ENCODE data around the gene ZNF280B. TPM values are rescaled to one million over a fixed set of nuclear protein-coding genes. Genes with fewer than 3 reads are reported as not detected.

Gene ZNF280B
- total and polyA plus RNA-seq, 9 of the 15 experiments (the other 6 are each of a cell fraction or from before 2014, with no cell fraction given): 7.7 to 29.9 (median 20.0) TPM

GRCh38 chr22:22460635-22461034 is 47.9 kb downstream of the ZNF280B start (continued):
- TF ChIP-seq, protein P1, sequence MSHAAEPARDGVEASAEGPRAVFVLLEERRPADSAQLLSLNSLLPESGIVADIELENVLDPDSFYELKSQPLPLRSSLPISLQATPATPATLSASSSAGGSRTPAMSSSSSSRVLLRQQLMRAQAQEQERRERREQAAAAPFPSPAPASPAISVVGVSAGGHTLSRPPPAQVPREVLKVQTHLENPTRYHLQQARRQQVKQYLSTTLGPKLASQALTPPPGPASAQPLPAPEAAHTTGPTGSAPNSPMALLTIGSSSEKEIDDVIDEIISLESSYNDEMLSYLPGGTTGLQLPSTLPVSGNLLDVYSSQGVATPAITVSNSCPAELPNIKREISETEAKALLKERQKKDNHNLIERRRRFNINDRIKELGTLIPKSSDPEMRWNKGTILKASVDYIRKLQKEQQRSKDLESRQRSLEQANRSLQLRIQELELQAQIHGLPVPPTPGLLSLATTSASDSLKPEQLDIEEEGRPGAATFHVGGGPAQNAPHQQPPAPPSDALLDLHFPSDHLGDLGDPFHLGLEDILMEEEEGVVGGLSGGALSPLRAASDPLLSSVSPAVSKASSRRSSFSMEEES (CRISPR knock-in tag; IDR thresholded peaks at IDR 0.05): 0 out of 2 replicates have a peak, but pooled peaks have one; percentile 6
- TF ChIP-seq COPS2 (conservative IDR thresholded peaks at IDR 0.05) (no peak), ZKSCAN3 (CRISPR knock-in tag; IDR thresholded peaks at IDR 0.05) (0 out of 2 replicates have a peak, but pooled peaks have one; percentile 27), E2F5 (CRISPR knock-in tag; IDR thresholded peaks at IDR 0.05) (no peak), NFXL1 (CRISPR knock-in tag; IDR thresholded peaks at IDR 0.05) (peak; percentile 79), CAMTA2 (CRISPR knock-in tag; conservative IDR thresholded peaks at IDR 0.05) (no peak), ELK3 (CRISPR knock-in tag; IDR thresholded peaks at IDR 0.05) (0 out of 2 replicates have a peak, but pooled peaks have one; percentile 40), MCM5 (IDR thresholded peaks at IDR 0.05; ENCODE audit: low read depth) (no peak), CTCF (IDR thresholded peaks at IDR 0.05 in 2 of 3, conservative IDR thresholded peaks at IDR 0.05 in 1 of 3; ENCODE audit: insufficient read depth in 2 of 3, low read depth in 1 of 3, low read length in 3 of 3) (peak in 2 of 3 experiments; percentile 85 to 95; a peak in 4 of 6 replicates), JUN (IDR thresholded peaks at IDR 0.05; ENCODE audit: borderline replicate concordance, low read depth, low read length) (0 out of 2 replicates have a peak, but pooled peaks have one; percentile 22), JUN (CRISPR knock-in tag; IDR thresholded peaks at IDR 0.05; ENCODE audit: borderline replicate concordance) (no peak), PRDM10 (IDR thresholded peaks at IDR 0.05; ENCODE audit: partially characterized antibody) (no peak), KHSRP (IDR thresholded peaks at IDR 0.05) (no peak), ZNF124 (CRISPR knock-in tag; IDR thresholded peaks at IDR 0.05) (no peak), THAP7 (CRISPR knock-in tag; IDR thresholded peaks at IDR 0.05) (peak; percentile 46; the same call in 1 of the 2 replicates)
- TF ChIP-seq, protein P2, sequence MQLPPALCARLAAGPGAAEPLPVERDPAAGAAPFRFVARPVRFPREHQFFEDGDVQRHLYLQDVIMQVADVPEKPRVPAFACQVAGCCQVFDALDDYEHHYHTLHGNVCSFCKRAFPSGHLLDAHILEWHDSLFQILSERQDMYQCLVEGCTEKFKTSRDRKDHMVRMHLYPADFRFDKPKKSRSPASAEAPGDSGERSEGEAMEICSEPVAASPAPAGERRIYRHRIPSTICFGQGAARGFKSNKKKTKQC (CRISPR knock-in tag; IDR thresholded peaks at IDR 0.05): no peak

All from K562 (cell line).